Measurements from ENCODE around the gene GSK3A. TPM values are rescaled to one million over a fixed set of nuclear protein-coding genes. Genes with fewer than 3 reads are reported as not detected.

The GSK3A gene
- total RNA-seq, 1 donor from 2014 or later, result 54.7 TPM

DNA sequence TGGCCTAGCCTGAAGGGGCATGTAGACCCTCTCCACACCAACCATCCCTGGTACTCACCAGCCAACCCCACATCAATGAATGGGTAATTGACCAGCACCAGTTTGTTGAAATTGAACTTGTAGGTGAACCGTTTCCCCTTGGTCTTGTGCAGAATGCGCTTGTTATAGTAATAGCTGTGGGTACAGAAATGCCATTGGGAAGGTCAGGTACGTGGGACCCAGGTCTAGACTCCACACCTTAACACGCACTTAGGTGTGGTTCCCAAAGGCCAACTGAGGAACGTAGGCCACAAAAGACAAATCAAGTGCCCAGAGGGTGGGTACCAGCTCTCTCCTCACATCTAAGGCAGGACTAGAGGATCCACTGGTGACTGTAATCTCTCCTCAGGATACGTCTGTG lies 7.4 kb upstream of the GSK3A start:
- H3K27me3 Mint-ChIP-seq, result no peaks in the 10 kb centered on the region
- TF ChIP-seq, protein P1, sequence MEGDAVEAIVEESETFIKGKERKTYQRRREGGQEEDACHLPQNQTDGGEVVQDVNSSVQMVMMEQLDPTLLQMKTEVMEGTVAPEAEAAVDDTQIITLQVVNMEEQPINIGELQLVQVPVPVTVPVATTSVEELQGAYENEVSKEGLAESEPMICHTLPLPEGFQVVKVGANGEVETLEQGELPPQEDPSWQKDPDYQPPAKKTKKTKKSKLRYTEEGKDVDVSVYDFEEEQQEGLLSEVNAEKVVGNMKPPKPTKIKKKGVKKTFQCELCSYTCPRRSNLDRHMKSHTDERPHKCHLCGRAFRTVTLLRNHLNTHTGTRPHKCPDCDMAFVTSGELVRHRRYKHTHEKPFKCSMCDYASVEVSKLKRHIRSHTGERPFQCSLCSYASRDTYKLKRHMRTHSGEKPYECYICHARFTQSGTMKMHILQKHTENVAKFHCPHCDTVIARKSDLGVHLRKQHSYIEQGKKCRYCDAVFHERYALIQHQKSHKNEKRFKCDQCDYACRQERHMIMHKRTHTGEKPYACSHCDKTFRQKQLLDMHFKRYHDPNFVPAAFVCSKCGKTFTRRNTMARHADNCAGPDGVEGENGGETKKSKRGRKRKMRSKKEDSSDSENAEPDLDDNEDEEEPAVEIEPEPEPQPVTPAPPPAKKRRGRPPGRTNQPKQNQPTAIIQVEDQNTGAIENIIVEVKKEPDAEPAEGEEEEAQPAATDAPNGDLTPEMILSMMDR (IDR thresholded peaks at IDR 0.05; ENCODE audit: unreplicated experiment), result no peak
- peaks cover 21% of the 10 kb centered on the region for H3K4me1 Mint-ChIP-seq (ENCODE audit: low read depth)
- peaks cover 3% of the 10 kb centered on the region for H3K36me3 Mint-ChIP-seq (ENCODE audit: insufficient read depth)
- H3K4me3 Mint-ChIP-seq (ENCODE audit: low read depth), result no peak overlapping the region
- no peaks in the 10 kb centered on the region for H3K9me3 Mint-ChIP-seq (ENCODE audit: low read depth)
- H3K27ac Mint-ChIP-seq, result peak overlapping the region; percentile 80
- no peak for DNase-seq (ENCODE audit: low spot score, unreplicated experiment)

DNA sequence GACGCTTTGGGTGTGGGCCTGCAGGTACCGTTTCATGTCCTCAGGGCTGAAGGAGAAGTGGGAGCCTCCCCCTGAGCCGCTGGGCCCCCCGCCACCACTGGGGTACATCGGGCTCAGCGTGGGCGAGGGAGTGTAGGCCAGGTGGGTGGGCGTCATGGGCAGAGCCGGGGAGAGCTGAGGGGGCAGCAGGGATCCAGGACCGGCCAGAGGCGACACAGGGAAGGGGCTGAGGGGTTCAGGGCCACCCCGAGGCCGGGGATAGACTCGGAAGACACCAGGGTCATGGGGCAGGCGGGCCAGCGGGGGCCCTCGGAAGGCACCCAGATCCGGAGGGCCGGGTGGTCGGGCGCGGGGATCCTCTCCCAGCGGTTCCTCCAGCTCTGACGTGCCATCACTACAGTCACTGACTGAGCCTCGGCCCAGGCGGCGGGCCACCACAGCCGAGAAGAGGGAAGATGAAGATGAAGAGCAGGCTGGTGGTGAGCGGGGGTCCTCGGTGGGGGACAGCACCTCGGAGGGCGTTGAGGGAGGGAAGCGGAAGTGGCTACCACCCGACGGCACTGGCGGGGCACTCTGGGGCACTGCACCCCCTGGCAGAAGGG lies 6.8 kb upstream of the GSK3A start:
- H3K4me1 Mint-ChIP-seq (ENCODE audit: low read depth), result peaks cover 25% of the 10 kb centered on the region

DNA sequence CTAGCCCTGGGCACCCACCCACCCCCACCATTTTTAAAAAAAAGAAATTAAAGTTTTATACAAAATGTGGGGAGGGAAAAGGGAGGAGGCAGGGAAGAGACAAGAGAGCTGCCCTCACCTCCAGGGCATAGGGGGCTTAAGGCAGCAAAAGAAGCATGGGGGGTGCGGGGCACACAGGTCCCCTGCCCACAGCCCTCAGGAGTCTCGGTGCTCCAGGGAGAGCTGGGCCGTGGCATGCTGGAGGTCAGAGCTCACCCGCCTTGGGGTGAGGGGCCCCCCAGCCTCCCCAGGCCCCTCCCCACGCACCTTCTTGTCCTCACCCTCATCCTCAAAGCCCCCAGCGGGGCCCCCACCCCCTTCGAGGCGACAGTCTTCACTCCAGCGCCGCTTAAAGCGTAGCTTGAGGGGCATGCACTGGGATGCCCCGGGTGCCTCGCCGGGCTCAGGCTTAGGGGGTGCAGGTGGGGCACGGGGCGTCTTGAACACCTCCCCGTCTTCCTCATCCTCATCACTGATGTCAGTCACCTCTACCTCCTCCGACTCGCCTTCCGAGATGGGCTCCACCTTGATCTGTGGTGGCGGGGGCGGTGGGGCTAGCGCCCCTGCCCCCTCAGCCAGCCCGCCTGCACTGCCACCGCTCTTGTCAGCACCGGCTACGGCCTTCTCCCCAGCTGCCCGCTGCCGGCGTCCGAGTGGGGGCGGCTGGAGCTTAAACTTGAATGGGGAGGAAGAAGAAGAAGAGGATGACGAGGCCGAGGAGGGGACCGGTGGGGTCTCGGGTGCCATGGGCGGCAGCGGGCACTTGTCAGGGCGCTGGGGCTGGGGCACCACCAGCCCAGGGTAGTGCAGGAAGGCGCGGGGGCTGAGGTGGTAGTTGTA lies 6.1 kb upstream of the GSK3A start:
- H3K4me3 Mint-ChIP-seq (ENCODE audit: low read depth), result no peak overlapping the region
- H3K27ac Mint-ChIP-seq, result no peak overlapping the region
- TF ChIP-seq, protein P1 (IDR thresholded peaks at IDR 0.05; ENCODE audit: unreplicated experiment), result no peak
- H3K36me3 Mint-ChIP-seq (ENCODE audit: insufficient read depth), result peaks cover 3% of the 10 kb centered on the region
- H3K4me1 Mint-ChIP-seq (ENCODE audit: low read depth), result peaks cover 25% of the 10 kb centered on the region
- H3K27me3 Mint-ChIP-seq, result no peaks in the 10 kb centered on the region
- DNase-seq (ENCODE audit: low spot score, unreplicated experiment), result no peak
- no peaks in the 10 kb centered on the region for H3K9me3 Mint-ChIP-seq (ENCODE audit: low read depth)

More for the DNA sequence above, 6.8 kb upstream of the GSK3A start:
- H3K27ac Mint-ChIP-seq, result no peak overlapping the region
- TF ChIP-seq, protein P1 (IDR thresholded peaks at IDR 0.05; ENCODE audit: unreplicated experiment), result no peak
- H3K36me3 Mint-ChIP-seq (ENCODE audit: insufficient read depth), result peaks cover 3% of the 10 kb centered on the region
- no peaks in the 10 kb centered on the region for H3K27me3 Mint-ChIP-seq
- H3K4me3 Mint-ChIP-seq (ENCODE audit: low read depth), result no peak overlapping the region
- no peak for DNase-seq (ENCODE audit: low spot score, unreplicated experiment)
- no peaks in the 10 kb centered on the region for H3K9me3 Mint-ChIP-seq (ENCODE audit: low read depth)

DNA sequence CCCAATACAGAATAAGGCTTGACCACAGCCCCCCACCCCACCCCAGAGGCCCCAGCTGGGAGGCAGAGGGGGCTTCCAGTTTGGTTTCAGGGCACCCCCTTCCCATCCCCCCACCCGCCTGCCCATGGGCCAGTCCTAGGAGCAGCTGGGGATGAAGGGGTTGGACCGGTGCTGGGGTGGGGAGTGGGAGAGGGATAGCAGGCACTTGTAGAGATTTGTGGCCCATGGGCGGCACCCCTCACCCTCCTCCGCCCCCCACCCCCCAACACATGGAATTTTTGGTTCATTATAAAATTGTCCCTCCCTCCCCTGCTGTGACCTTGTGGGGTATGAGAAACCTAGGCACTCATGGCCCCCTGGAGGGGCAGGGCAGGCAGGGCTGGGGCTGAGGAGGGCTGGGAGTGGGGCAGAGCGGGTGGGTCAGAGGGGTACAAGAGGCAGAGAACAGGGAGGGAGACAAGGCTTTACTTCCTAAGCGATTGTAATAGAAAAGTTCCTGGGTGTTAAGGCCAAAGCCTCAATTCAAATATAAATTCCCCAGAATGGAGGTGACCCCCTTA lies 5.3 kb upstream of the GSK3A start:
- H3K27ac Mint-ChIP-seq, result no peak overlapping the region

More for the DNA sequence above, 5.3 kb upstream of the GSK3A start:
- no peak overlapping the region for H3K4me3 Mint-ChIP-seq (ENCODE audit: low read depth)
- TF ChIP-seq, protein P1 (IDR thresholded peaks at IDR 0.05; ENCODE audit: unreplicated experiment), result no peak
- peaks cover 3% of the 10 kb centered on the region for H3K36me3 Mint-ChIP-seq (ENCODE audit: insufficient read depth)
- no peak for DNase-seq (ENCODE audit: low spot score, unreplicated experiment)
- no peaks in the 10 kb centered on the region for H3K27me3 Mint-ChIP-seq
- no peaks in the 10 kb centered on the region for H3K9me3 Mint-ChIP-seq (ENCODE audit: low read depth)
- peaks cover 27% of the 10 kb centered on the region for H3K4me1 Mint-ChIP-seq (ENCODE audit: low read depth)
